Measurements from ENCODE around the gene KPNA2.

DNA sequence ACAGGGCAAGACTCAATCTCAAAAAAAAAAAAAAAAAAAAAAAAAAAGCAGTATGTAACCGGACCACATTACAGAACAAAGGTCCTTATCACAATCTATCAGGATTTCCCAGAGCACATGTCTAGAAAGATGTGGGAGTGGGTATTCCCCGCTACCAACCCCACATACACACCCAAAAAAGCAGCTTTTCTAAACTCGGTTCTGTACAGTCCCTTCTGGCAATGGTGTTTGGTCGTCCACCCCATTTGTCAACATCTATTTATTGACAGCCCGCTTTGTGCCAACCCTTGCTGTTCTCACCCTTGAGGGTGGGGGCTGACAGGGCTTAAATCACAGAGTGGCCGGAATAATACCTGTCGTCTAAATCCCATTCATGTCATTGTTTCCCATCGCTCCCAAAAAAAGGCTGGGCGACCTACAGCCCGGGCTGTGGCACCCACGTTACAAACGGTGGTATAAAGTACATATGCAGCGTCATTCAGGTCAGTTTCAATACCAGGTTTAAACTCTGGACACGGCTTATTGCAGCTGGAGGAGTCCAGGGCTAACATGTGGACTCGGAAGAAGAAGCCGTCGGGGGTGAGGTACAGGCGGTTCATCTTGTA is 42.9 kb upstream of the KPNA2 start:
- no peak for TF ChIP-seq CTCF (IDR thresholded peaks at IDR 0.05)
- TF ChIP-seq POLR2A (IDR thresholded peaks at IDR 0.05): no peak

Data from uterus (tissue), 2 donors.